NCI-H146 treated with DMSO at 0.1 percent for 48 hours (cell line): ENCODE measurements around the gene CDK14.
A peak's percentile ranks its signal among the peaks of the same experiment; 100 is the strongest.

Source experiments
- DNase-seq: peaks from one replicate; lab custom pipeline; 2025; ENCODE audit not compliant: unreplicated experiment; lab: John Stamatoyannopoulos, UW

The CDK14 gene

GRCh38 chr7:91181949-91182348 is 585.8 kb downstream of the CDK14 start:
- no peak for DNase-seq

- DNase-seq = no peak
Observed at GRCh38 chr7:91182819-91183764, 587.0 kb downstream of the CDK14 start.

- DNase-seq = no peak
Observed at GRCh38 chr7:91185771-91186170, 589.6 kb downstream of the CDK14 start.

- no peak for DNase-seq
Observed at GRCh38 chr7:91187061-91187460, 590.9 kb downstream of the CDK14 start.

GRCh38 chr7:91191771-91192170 is 595.6 kb downstream of the CDK14 start:
- DNase-seq = no peak

GRCh38 chr7:91193141-91193540 is 597.0 kb downstream of the CDK14 start:
- DNase-seq = no peak

GRCh38 chr7:91194841-91195240 is 598.7 kb downstream of the CDK14 start:
- DNase-seq = no peak

GRCh38 chr7:91196058-91196457 is 599.9 kb downstream of the CDK14 start:
- no peak for DNase-seq

- DNase-seq = no peak
Observed at GRCh38 chr7:91198371-91198770, 602.2 kb downstream of the CDK14 start.

- DNase-seq = no peak
Observed at GRCh38 chr7:91199601-91200000, 603.5 kb downstream of the CDK14 start.

- peak; percentile 81 for DNase-seq
Observed at GRCh38 chr7:91201442-91202113, 605.5 kb downstream of the CDK14 start.

- no peak for DNase-seq
Observed at GRCh38 chr7:91206361-91206960, 610.3 kb downstream of the CDK14 start.

GRCh38 chr7:91212582-91212981 is 616.5 kb downstream of the CDK14 start:
- DNase-seq = no peak

- no peak for DNase-seq
Observed at GRCh38 chr7:91226411-91226810, 630.3 kb downstream of the CDK14 start.

GRCh38 chr7:91228327-91228726 is 632.2 kb downstream of the CDK14 start:
- no peak for DNase-seq

- no peak for DNase-seq
Observed at GRCh38 chr7:91228927-91229558, 632.9 kb downstream of the CDK14 start.

GRCh38 chr7:91230100-91230499 is 634.0 kb downstream of the CDK14 start:
- DNase-seq = no peak

GRCh38 chr7:91230503-91230902 is 634.4 kb downstream of the CDK14 start:
- DNase-seq = no peak

GRCh38 chr7:91233212-91233611 is 637.1 kb downstream of the CDK14 start:
- peak; percentile 38 for DNase-seq

- DNase-seq = no peak
Observed at GRCh38 chr7:91235211-91235832, 639.2 kb downstream of the CDK14 start.

- no peak for DNase-seq
Observed at GRCh38 chr7:91239171-91239604, 643.1 kb downstream of the CDK14 start.
